Lung (tissue), 16 donors: Measurements from ENCODE around the gene NEUROD4. TPM values are rescaled to one million over a fixed set of nuclear protein-coding genes. Genes with fewer than 3 reads are reported as not detected.

Source experiments
- ATAC-seq: fragments of 200-7000 bp; cut with Tn5 transposase; one replicate; pipeline ENCODE4 v1.9.1; 2020; ENCODE audit warnings: moderate number of reproducible peaks; ENCODE audit not compliant: insufficient read depth, low FRiP score
- DNase-seq, 3 donors: peaks; one replicate each; pipeline ENCODE4 v3.0.0-alpha.2; 2013 to 2017
- H3K27ac ChIP-seq, 2 donors: one replicate each; pipeline ENCODE4 v1.5.1; 2013; ENCODE audit warnings: mild to moderate bottlenecking in 2 of 2, moderate library complexity in 2 of 2, control low read depth in 1 of 2, inconsistent platforms in 1 of 2, low read depth in 1 of 2, low read length in 1 of 2
- H3K27me3 ChIP-seq, 3 donors: one replicate each; pipeline ENCODE4 v1.5.1; 2013; ENCODE audit warnings: low read length in 2 of 3; ENCODE audit not compliant: control insufficient read depth in 3 of 3, insufficient read depth in 3 of 3
- H3K36me3 ChIP-seq, 4 donors: one replicate each; pipeline ENCODE4 v1.5.1; 2013; ENCODE audit warnings: low read length in 4 of 4, mild to moderate bottlenecking in 1 of 4, moderate library complexity in 1 of 4; ENCODE audit not compliant: control insufficient read depth in 4 of 4, insufficient read depth in 4 of 4
- H3K4me1 ChIP-seq, 5 donors: one replicate each; pipeline ENCODE4 v1.5.1; 2013; ENCODE audit warnings: low read length in 5 of 5, mild to moderate bottlenecking in 2 of 5, moderate library complexity in 1 of 5; ENCODE audit not compliant: control insufficient read depth in 5 of 5, insufficient read depth in 5 of 5
- H3K4me3 ChIP-seq: one replicate; pipeline ENCODE4 v1.5.1; 2013; ENCODE audit warnings: mild to moderate bottlenecking, control low read depth, moderate library complexity
- H3K9ac ChIP-seq, 2 donors: one replicate each; pipeline ENCODE4 v1.5.1; 2013; ENCODE audit warnings: low read length in 2 of 2, control low read depth in 1 of 2; ENCODE audit not compliant: insufficient read depth in 1 of 2
- H3K9me3 ChIP-seq, 4 donors: one replicate each; pipeline ENCODE4 v1.5.1; 2013; ENCODE audit warnings: low read length in 3 of 4, mild to moderate bottlenecking in 1 of 4, moderate library complexity in 1 of 4; ENCODE audit not compliant: control insufficient read depth in 4 of 4, insufficient read depth in 3 of 4
- WGBS, 2 donors: extraction: QIAGEN DNeasy Blood & Tissue Kit; methylation state at CpG; one replicate each; pipeline ENCODE4 v1.1.7; 2013; 5-methylcytosine and 5-hydroxymethylcytosine counted together
- long read RNA-seq, 5 donors: transcript quantifications; one replicate each; lab custom pipeline, GENCODE V29; 2026
- polyA plus RNA-seq, 2 donors: library from polyadenylated mRNA; stranded (reverse); fragments of 200-250 nt; gene quantifications; one replicate each; pipeline ENCODE4 v1.2.1, GENCODE V29; 2013
- total RNA-seq, 2 donors: library from RNA; depleted of rRNA in 1 of 2; stranded (reverse); fragments of >200 nt in 1 of 2; gene quantifications; one replicate each; pipeline ENCODE4 v1.2.1, GENCODE V29; 2014 to 2021
- TF ChIP-seq, protein P1 (sequence below): IDR thresholded peaks from 2 replicates; pipeline ENCODE4 v1.5.1; 2012; ENCODE audit warnings: mild to moderate bottlenecking; ENCODE audit errors: control extremely low read depth, extremely low read depth
- donor health status: control.
- donor health status: control.
- donor health status: Bipolar disorder and iron deficiency.
- donor health status: healthy.
- donor health status: DM: yes; HTN: yes; CAD: no.

Gene NEUROD4, protein sequence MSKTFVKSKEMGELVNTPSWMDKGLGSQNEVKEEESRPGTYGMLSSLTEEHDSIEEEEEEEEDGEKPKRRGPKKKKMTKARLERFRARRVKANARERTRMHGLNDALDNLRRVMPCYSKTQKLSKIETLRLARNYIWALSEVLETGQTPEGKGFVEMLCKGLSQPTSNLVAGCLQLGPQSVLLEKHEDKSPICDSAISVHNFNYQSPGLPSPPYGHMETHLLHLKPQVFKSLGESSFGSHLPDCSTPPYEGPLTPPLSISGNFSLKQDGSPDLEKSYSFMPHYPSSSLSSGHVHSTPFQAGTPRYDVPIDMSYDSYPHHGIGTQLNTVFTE
- total RNA-seq (not detected), polyA plus RNA-seq (not detected)
- long read RNA-seq, donor 1, result 0 reads
- long read RNA-seq, donor 2, result 0 reads
- long read RNA-seq, donor 3, result 0 reads
- long read RNA-seq, donor 4, result 0 reads
- long read RNA-seq, donor 5, result 0 reads

DNA sequence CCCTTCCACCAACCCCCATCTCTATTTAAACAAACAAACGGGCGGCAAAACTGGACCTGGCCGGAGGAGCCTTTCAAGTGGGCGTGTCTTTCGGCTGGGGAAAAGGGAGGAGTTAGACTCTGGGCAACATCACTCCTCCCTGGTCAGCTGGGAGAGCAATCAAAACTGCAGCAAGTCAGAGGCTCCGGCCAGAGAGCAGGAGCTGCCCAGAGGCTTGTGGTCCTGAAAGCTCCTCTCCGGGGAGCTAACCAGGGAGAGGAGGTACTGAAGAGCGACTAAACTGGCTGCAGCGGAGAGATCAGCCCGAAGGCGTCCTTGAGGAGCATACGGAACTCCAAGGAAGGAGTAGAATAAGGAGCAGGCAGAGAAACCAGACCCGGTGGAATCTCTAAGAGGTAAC, at the start of gene NEUROD4:
Gene NEUROD4 (plus strand): TSS at position 191 of the 400 bp plus-strand sequence. CDS start 6,466 bp downstream, outside the sequence.
- Histone ChIP-seq H3K27me3 (no peaks in the 10 kb centered on the region), H3K27ac (no peak within 1 kb of the TSS), H3K9ac (no peak within 1 kb of the TSS), H3K9me3 (no peaks in the 10 kb centered on the region), H3K4me3 (no peak within 1 kb of the TSS), H3K36me3 (no peaks in the 10 kb centered on the region), H3K4me1 (no peaks in the 10 kb centered on the region)
- 3 to 4% methylated on average over 13 of the region's 13 CpGs for WGBS, 2 donors
- ATAC-seq (peak; percentile 58), DNase-seq (peak; percentile 72 to 84 (median 83))
- TF ChIP-seq, protein P1, sequence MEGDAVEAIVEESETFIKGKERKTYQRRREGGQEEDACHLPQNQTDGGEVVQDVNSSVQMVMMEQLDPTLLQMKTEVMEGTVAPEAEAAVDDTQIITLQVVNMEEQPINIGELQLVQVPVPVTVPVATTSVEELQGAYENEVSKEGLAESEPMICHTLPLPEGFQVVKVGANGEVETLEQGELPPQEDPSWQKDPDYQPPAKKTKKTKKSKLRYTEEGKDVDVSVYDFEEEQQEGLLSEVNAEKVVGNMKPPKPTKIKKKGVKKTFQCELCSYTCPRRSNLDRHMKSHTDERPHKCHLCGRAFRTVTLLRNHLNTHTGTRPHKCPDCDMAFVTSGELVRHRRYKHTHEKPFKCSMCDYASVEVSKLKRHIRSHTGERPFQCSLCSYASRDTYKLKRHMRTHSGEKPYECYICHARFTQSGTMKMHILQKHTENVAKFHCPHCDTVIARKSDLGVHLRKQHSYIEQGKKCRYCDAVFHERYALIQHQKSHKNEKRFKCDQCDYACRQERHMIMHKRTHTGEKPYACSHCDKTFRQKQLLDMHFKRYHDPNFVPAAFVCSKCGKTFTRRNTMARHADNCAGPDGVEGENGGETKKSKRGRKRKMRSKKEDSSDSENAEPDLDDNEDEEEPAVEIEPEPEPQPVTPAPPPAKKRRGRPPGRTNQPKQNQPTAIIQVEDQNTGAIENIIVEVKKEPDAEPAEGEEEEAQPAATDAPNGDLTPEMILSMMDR, result no peak

DNA sequence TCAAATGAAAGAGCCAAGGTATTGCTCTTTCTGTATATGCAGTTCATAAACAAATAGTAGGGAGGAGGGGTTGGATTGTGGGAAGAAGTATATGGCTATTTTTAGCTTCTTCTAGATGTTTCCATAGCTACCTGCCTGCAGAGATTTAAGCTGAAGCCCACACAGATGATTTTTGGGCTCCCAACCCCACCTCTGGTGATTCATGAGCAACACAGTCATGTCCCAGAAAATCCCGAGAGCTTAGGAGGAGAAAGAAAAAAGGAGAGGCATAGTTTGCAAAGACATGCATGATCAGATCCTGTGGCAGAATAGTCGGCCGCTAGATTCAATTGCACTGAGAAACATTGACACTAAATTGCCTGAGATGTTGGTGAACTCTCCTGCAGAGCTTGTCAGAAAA, 49.0 kb upstream of the NEUROD4 start:
- no peak overlapping the region for H3K9ac ChIP-seq
- WGBS, 2 donors, result 94 to 97% methylated on average over 3 of the region's 3 CpGs
- H3K4me1 ChIP-seq, result peaks cover 0 to 2% (median 0%) of the 10 kb centered on the region in 5 donors
- TF ChIP-seq, protein P1, result no peak
- no peaks in the 10 kb centered on the region for H3K9me3 ChIP-seq
- DNase-seq (no peak), ATAC-seq (no peak)
- H3K27me3 ChIP-seq, result no peaks in the 10 kb centered on the region
- H3K4me3 ChIP-seq, result no peak overlapping the region
- H3K27ac ChIP-seq, result no peak overlapping the region
- no peaks in the 10 kb centered on the region for H3K36me3 ChIP-seq

DNA sequence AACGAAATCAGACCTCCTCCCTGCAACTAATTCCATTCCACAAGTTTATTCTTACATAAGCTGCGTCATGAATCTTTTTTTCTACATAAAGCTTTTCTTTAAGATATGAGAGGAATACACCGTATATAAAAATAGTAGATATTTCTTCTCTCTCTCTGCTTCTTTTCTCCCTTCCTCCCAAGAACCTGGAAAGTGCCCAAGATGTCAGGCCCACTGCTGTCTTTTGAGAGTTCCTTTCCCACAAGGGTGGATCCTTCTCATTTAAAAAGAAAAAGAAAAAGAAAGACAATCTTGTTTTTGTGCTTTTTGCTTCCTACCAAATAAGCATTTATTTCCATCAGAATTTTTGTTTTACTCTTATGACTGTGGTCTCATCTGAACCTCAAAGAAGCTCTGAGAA, 46.2 kb upstream of the NEUROD4 start:
- H3K9ac ChIP-seq, result no peak overlapping the region
- no peak for DNase-seq
- H3K4me3 ChIP-seq, result no peak overlapping the region
- no peak for ATAC-seq
- no peaks in the 10 kb centered on the region for H3K9me3 ChIP-seq
- TF ChIP-seq, protein P1, result no peak
- H3K36me3 ChIP-seq, result no peaks in the 10 kb centered on the region
- no peaks in the 10 kb centered on the region for H3K4me1 ChIP-seq
- no peak overlapping the region for H3K27ac ChIP-seq
- 87 to 92% methylated on average over 3 of the region's 3 CpGs for WGBS, 2 donors
- no peaks in the 10 kb centered on the region for H3K27me3 ChIP-seq
